ENCODE measurements around the gene CHCHD4. TPM values are rescaled to one million over a fixed set of nuclear protein-coding genes. Genes with fewer than 3 reads are reported as not detected.

The CHCHD4 gene
- total RNA-seq = 10 to 100 TPM; 23.3 TPM

DNA sequence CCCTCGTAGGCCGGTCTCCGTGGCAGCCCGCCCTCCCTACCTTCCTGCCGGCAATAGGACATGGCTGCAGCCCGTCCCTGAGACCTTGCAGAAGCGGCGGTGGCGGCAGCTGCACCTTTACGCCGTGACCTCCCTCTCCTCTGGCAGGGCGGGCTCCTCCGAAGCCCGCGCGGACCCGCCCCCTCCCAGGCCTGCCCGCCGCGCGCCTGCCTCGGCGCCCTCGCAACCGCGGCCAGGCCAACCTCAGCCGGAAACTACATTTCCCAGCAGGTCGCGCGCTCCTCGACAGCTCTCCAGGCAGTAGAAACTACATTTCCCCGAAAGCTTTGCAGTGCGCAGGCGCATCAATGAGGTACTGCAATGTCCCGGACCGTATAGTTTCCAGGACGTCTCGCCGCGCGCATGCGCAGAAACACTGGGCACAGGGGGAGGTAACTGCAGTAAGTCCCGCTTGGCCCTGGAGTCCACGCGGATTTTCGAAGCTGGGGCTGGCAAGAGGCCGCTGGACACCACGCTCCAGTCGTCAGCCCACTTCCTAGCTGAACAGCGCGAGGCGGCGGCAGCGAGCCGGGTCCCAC is at the start of gene CHCHD4, which contains the start of gene TMEM43:
Gene CHCHD4 (minus strand): TSS at position 256 of the 578 bp plus-strand sequence. CDS start 194 bp downstream, at position 62.
Gene TMEM43 (plus strand): TSS at position 438 of the 578 bp plus-strand sequence. CDS start 142 bp downstream, outside the sequence.
- Mint-ChIP-seq H3K27ac (peak within 1 kb of the TSS; percentile 90), H3K36me3 (ENCODE audit: low read depth) (peaks cover 61% of the 10 kb centered on the region), H3K4me3 (peak within 1 kb of the TSS; percentile 96), H3K27me3 (no peaks in the 10 kb centered on the region), H3K9me3 (ENCODE audit: low read depth) (peaks cover 3% of the 10 kb centered on the region), H3K4me1 (peaks cover 64% of the 10 kb centered on the region)
- ATAC-seq = peak; percentile 91
- ChIA-PET CTCF (interaction anchor here (0.6 to 2.6 kb wide), 7 partner anchors 11 to 308 kb away, joined by 3 to 9 read pairs (median 4); partner anchors contain the start of gene LSM3), POLR2A (interaction anchor here (1.0 to 3.6 kb wide), 6 partner anchors 9 to 644 kb away, joined by 3 to 34 read pairs (median 4); partner anchors contain the start of genes HDAC11, LSM3 and XPC)
- intact Hi-C loops (cut with DNase I, micrococcal nuclease) = loop anchor here (1.0 to 10.0 kb wide), 14 partner anchors 20 to 1112 kb away; partner anchors contain the start of genes LSM3 (in 2 of the 2), XPC (in 2 of the 2), CCDC174 (in 1 of the 2) and HDAC11 (in 1 of the 2)
- DNase-seq = peak; percentile 99

DNA sequence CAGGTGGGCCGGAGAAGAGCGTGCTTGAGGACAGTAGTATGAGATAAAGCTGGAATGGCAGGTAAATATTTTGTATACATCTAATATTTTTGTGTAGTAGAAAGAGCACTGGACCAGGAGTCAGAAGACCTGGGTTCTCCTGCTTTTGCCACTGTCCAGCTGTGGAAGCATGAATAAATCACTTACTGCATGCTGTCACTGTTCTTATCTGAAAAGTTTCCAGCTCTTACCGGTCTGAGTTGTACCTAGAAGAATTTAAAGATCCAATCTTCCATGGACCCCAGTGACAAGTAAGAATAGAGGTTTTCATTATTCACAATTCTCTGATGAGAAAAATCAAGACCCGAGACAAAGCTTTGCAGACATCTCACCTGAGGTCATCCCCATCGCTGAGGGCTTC is 47.8 kb upstream of the CHCHD4 start:
- DNase-seq (no peak), ATAC-seq (no peak)
- peaks cover 45% of the 10 kb centered on the region for H3K36me3 Mint-ChIP-seq (ENCODE audit: low read depth)
- POLR2A ChIA-PET = interaction anchor here (0.5 to 0.6 kb wide), 2 partner anchors 46 to 69 kb away, joined by 3 to 10 read pairs; no protein-coding TSS in a partner anchor
- H3K9me3 Mint-ChIP-seq (ENCODE audit: low read depth) = no peaks in the 10 kb centered on the region
- no peak overlapping the region for H3K4me3 Mint-ChIP-seq
- H3K27me3 Mint-ChIP-seq = no peaks in the 10 kb centered on the region
- H3K27ac Mint-ChIP-seq = no peak overlapping the region
- H3K4me1 Mint-ChIP-seq = peaks cover 48% of the 10 kb centered on the region
- CTCF ChIA-PET = interaction anchor here (0.6 kb wide), 1 partner anchor 28 kb away, joined by 4 read pairs; no protein-coding TSS in a partner anchor
- intact Hi-C loops (cut with DNase I, micrococcal nuclease) = loop anchor here in 1 of 2 experiments (10.0 kb wide), 2 partner anchors 758 to 1328 kb away; partner anchors contain the start of gene RPL32

DNA sequence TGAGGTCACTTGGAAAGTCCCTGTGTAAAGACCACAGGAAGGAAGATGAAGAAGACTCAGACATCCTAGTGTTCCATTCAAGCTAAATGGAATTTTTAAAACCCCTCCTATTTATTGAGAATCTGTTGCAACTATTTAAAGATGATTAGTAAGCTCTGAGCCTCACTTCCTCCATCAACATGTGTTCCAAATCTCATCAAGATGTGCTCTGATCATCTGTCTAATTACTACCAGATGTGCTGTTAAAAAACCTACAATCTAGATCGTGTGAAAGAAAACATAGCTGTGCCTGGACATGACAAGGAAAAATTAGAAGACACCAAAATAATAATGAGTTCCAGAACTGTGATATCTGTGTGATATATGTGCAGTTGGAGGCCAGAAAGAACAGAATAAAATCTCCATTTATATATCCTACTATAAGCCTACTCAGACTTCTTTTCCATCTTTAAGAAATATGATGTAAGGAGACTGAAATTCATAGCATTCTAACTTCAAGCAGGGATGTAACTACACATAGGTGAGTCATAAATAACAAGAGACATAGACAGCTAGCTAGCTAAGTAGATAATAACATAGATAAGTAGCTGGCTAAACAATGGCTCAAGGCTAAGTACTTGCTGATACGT is 46.0 kb upstream of the CHCHD4 start:
- peak overlapping the region; percentile 18 for H3K27ac Mint-ChIP-seq
- peaks cover 31% of the 10 kb centered on the region for H3K4me1 Mint-ChIP-seq
- POLR2A ChIA-PET = interaction anchor here (0.7 kb wide), 2 partner anchors 8 to 32 kb away, joined by 3 read pairs; partner anchors contain the start of gene LSM3
- CTCF ChIA-PET = interaction anchor here (0.6 to 2.0 kb wide), 5 partner anchors 11 to 667 kb away, joined by 3 to 5 read pairs (median 3); no protein-coding TSS in a partner anchor
- no peaks in the 10 kb centered on the region for H3K27me3 Mint-ChIP-seq
- intact Hi-C loops (cut with DNase I, micrococcal nuclease) = loop anchor here in 1 of 2 experiments (10.0 kb wide), 2 partner anchors 756 to 1326 kb away; partner anchors contain the start of gene RPL32
- no peak overlapping the region for H3K4me3 Mint-ChIP-seq
- ATAC-seq = no peak
- no peak for DNase-seq
- no peaks in the 10 kb centered on the region for H3K9me3 Mint-ChIP-seq (ENCODE audit: low read depth)
- peaks cover 54% of the 10 kb centered on the region for H3K36me3 Mint-ChIP-seq (ENCODE audit: low read depth)

DNA sequence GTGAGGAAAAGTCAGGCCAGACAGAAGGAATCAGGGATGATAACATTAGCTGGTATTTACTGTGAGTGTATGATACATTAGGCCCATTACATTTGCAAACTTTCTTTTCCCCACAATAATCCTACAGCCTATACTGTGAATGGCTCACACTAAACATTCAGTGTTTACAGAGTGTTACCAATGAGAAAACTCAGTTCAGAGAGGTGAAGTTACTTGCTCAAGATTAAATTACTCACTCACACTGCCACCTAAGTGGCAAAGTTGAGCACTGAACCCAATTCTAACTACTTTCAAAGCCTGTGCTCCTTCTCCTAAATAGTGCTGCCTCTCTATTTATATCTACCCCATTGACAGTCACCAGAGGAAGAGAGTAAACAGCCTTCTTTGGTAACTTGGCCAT is 45.2 kb upstream of the CHCHD4 start:
- Mint-ChIP-seq H3K27me3 (no peaks in the 10 kb centered on the region), H3K36me3 (ENCODE audit: low read depth) (peaks cover 62% of the 10 kb centered on the region), H3K4me3 (no peak overlapping the region), H3K9me3 (ENCODE audit: low read depth) (no peaks in the 10 kb centered on the region), H3K4me1 (peaks cover 23% of the 10 kb centered on the region), H3K27ac (no peak overlapping the region)
- intact Hi-C loops (cut with DNase I, micrococcal nuclease) = loop anchor here in 1 of 2 experiments (10.0 kb wide), 2 partner anchors 755 to 1325 kb away; partner anchors contain the start of gene RPL32
- peak; percentile 60 for ATAC-seq
- CTCF ChIA-PET = interaction anchor here (0.6 to 2.0 kb wide), 4 partner anchors 11 to 274 kb away, joined by 3 to 5 read pairs (median 4); no protein-coding TSS in a partner anchor
- no peak for DNase-seq
- POLR2A ChIA-PET = interaction anchor here (0.7 kb wide), 1 partner anchor 9 kb away, joined by 3 read pairs; the partner anchor contains the start of gene LSM3

DNA sequence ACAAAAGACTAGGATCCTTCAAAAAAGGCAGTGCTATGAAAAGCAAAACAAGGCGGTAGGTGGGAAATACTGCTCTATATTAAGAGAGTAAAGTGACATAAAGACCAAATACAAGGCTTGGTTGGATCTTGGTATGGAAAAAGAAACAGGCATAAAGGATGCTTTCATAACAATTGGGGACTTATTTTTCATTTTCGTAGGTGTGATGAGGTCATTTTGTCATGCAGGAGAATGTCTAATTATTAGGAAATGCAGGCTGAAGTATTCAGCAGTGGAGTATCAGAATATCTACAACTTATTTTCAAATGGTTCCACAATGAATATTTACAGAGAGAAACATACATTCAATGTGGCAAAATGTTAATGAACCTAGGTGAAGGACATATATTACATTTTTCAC is 44.8 kb upstream of the CHCHD4 start:
- Mint-ChIP-seq H3K4me3 (no peak overlapping the region), H3K27ac (no peak overlapping the region), H3K4me1 (peaks cover 20% of the 10 kb centered on the region), H3K9me3 (ENCODE audit: low read depth) (no peaks in the 10 kb centered on the region), H3K27me3 (no peaks in the 10 kb centered on the region), H3K36me3 (ENCODE audit: low read depth) (peaks cover 66% of the 10 kb centered on the region)
- CTCF ChIA-PET = interaction anchor here (0.6 to 2.0 kb wide), 2 partner anchors 35 to 181 kb away, joined by 3 to 5 read pairs; no protein-coding TSS in a partner anchor
- ATAC-seq (no peak), DNase-seq (no peak)
- POLR2A ChIA-PET = no interaction called here
- intact Hi-C loops (cut with DNase I, micrococcal nuclease) = no loop called here

DNA sequence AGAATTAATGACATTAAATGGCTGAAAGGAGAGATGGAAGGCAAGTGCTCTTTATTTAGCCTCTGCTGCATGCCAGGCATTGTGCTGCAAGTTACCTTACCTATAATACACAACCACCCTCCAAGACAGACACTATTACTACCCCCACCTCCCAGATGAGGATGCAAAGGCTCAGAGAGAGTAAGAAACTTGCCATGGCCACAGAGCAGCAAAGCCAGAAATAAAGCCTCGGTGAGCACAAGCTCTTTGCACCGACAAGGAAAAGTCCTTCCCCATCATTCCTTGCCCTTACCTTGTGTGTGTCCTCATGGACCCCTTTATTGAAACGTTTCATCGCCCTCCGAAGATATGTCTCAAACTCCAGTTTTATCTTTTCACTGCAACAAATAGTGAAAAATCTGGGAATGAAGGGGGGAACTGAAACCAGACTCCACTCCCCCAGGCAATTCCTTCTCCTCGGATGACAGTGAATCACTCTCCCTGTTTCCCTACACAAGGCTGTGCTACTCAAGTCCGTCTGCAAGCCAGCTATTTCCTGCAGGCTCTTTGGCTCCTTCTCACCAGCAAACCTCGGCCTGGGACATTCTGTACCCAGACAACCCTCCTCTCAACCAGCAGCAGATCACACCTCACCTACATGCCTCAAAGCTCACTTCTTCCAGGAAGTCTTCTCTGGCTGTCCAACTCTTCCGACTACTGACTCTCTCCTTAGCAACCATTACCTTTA is 42.4 kb upstream of the CHCHD4 start:
- no peak overlapping the region for H3K4me3 Mint-ChIP-seq
- H3K4me1 Mint-ChIP-seq = peaks cover 9% of the 10 kb centered on the region
- H3K27ac Mint-ChIP-seq = no peak overlapping the region
- ATAC-seq (no peak), DNase-seq (no peak)
- ChIA-PET POLR2A (no interaction called here), CTCF (no interaction called here)
- H3K27me3 Mint-ChIP-seq = no peaks in the 10 kb centered on the region
- H3K36me3 Mint-ChIP-seq (ENCODE audit: low read depth) = peaks cover 78% of the 10 kb centered on the region
- no peaks in the 10 kb centered on the region for H3K9me3 Mint-ChIP-seq (ENCODE audit: low read depth)
- intact Hi-C loops (cut with DNase I, micrococcal nuclease) = no loop called here

DNA sequence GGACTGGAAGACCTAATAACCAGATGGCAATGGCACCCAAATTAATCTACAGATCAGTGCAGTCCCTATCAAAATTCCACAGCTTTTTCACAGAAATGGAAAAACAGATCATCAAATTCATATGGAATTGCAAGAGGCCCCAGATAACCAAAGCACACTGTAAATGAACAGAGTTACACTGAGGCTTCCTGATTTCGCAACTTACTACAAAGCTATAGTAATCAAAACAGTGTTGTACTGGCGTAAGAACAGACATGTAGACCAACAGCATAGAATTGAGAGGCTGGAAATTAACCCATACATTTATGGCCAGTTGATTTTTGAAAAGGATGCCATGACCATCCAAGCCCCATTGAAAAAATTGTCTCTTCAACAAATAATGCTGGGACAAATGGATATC is 37.5 kb upstream of the CHCHD4 start:
- Mint-ChIP-seq H3K4me1 (peaks cover 4% of the 10 kb centered on the region), H3K36me3 (ENCODE audit: low read depth) (peaks cover 80% of the 10 kb centered on the region), H3K27me3 (no peaks in the 10 kb centered on the region), H3K27ac (no peak overlapping the region), H3K4me3 (no peak overlapping the region), H3K9me3 (ENCODE audit: low read depth) (peaks cover 9% of the 10 kb centered on the region)
- intact Hi-C loops (cut with DNase I, micrococcal nuclease) = no loop called here
- CTCF ChIA-PET = interaction anchor here (1.0 kb wide), 1 partner anchor 41 kb away, joined by 3 read pairs; no protein-coding TSS in a partner anchor
- POLR2A ChIA-PET = no interaction called here
- no peak for ATAC-seq
- no peak for DNase-seq

DNA sequence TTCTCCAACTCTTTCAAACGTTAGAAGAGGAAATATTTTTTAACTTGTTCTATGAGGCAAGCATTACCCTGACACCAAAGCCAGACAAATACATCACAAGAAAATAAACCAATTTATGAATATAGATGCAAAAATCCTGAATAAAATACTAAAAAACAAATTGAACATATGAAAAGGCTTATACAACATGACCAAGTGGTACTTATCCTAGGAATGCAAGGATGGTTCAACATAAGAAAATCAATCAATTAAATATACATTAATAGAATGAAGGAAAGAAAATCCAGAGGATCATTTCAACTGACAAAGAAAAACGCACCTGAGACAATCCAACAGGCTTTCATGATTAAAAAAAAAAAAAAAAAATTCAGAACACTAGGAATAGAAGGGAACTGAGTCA is 36.6 kb upstream of the CHCHD4 start:
- peaks cover 9% of the 10 kb centered on the region for H3K9me3 Mint-ChIP-seq (ENCODE audit: low read depth)

DNA sequence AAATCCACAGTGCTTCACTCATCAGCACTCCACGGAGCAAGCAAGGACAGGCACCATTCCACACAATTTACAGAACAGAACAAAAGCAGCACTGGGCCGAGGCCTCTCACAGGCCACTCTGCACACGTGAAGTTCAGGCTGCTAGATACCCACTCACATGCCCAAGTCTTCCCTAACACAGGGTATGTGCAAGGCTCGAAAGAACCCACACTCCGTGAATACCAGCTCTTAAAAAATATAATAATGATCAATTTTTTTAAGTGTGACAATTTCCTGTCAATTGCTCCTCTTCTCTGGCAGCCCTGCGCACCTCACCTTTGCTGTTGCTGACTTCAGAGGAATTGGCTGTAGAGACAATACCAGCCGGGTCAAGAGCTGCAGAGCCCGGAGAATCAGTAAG is 34.8 kb upstream of the CHCHD4 start:
- intact Hi-C loops (cut with DNase I, micrococcal nuclease) = no loop called here
- DNase-seq (no peak), ATAC-seq (no peak)
- ChIA-PET POLR2A (interaction anchor here (0.6 to 0.7 kb wide), 2 partner anchors 9 to 1139 kb away, joined by 3 to 5 read pairs; no protein-coding TSS in a partner anchor), CTCF (no interaction called here)
- H3K9me3 Mint-ChIP-seq (ENCODE audit: low read depth) = peaks cover 9% of the 10 kb centered on the region
- peaks cover 76% of the 10 kb centered on the region for H3K36me3 Mint-ChIP-seq (ENCODE audit: low read depth)
- H3K4me3 Mint-ChIP-seq = no peak overlapping the region
- peaks cover 4% of the 10 kb centered on the region for H3K4me1 Mint-ChIP-seq
- H3K27ac Mint-ChIP-seq = no peak overlapping the region
- H3K27me3 Mint-ChIP-seq = no peaks in the 10 kb centered on the region

More for the DNA sequence above, 36.6 kb upstream of the CHCHD4 start:
- ChIA-PET CTCF (no interaction called here), POLR2A (no interaction called here)
- no peaks in the 10 kb centered on the region for H3K27me3 Mint-ChIP-seq
- ATAC-seq = no peak
- no peak for DNase-seq
- intact Hi-C loops (cut with DNase I, micrococcal nuclease) = no loop called here
- no peak overlapping the region for H3K4me3 Mint-ChIP-seq
- no peak overlapping the region for H3K27ac Mint-ChIP-seq
- peaks cover 4% of the 10 kb centered on the region for H3K4me1 Mint-ChIP-seq
- peaks cover 82% of the 10 kb centered on the region for H3K36me3 Mint-ChIP-seq (ENCODE audit: low read depth)

DNA sequence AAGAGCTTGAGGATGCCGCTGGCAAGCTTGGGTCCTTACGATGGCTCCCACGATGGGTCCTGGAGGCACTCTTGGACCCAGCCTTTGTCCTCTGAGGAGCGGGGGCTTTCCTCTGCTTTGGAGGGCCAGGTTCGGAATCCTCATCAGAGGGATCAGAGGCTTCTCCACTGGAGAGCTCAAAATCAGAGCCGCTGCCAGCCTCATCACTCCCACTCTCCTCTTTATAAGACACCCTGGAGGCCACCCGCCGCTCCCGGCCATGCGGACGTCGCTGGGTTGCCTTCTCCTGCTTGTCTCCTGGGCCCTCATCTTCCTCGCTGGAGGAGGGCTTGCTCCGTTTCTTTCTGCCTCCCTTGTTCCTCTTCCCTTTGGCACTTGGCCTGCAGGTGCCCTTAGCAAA is 33.7 kb upstream of the CHCHD4 start:
- intact Hi-C loops (cut with DNase I, micrococcal nuclease) = no loop called here
- no peak for DNase-seq
- CTCF ChIA-PET = interaction anchor here (1.3 kb wide), 1 partner anchor 16 kb away, joined by 3 read pairs; no protein-coding TSS in a partner anchor
- no peaks in the 10 kb centered on the region for H3K27me3 Mint-ChIP-seq
- no peak for ATAC-seq
- H3K4me1 Mint-ChIP-seq = peaks cover 4% of the 10 kb centered on the region
- H3K36me3 Mint-ChIP-seq (ENCODE audit: low read depth) = peaks cover 68% of the 10 kb centered on the region
- H3K27ac Mint-ChIP-seq = no peak overlapping the region
- no peak overlapping the region for H3K4me3 Mint-ChIP-seq
- POLR2A ChIA-PET = interaction anchor here (1.0 kb wide), 1 partner anchor 20 kb away, joined by 3 read pairs; the partner anchor contains the start of genes LSM3 and XPC
- H3K9me3 Mint-ChIP-seq (ENCODE audit: low read depth) = peaks cover 9% of the 10 kb centered on the region
